ENCODE results near the gene KCNB1.

Gene KCNB1

DNA sequence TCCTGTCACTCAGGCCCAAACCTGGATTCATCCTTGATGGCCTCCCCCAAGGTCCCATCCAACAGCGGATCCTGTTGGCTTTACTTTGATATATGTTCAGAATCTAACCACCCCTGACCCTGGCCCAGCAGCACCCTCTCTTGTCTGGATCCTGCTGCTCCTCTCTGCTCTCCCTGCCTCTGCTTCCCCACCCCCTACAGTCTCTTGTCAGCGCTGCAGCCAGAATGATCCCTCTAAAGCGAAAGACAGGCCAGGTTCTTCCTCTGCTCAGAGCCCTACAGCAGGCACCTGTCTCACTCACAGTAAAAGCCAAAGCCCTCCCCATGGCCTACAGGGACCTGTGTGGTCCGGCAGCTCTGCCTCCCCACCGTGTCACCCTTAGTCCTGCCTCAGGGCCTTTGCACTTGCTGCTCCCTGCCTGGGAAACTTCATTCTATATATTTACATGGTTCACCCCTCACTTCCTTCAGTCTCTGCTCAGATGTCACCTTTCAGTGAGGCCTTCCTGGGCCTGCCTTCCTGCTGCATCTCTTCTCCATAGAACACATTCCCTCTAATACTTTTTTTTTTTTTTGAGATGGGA lies 37.4 kb upstream of the KCNB1 start:
- peaks cover 48% of the 10 kb centered on the region for H3K36me3 Mint-ChIP-seq (ENCODE audit: low read depth)
- H3K4me3 Mint-ChIP-seq, result no peak overlapping the region
- TF ChIP-seq, protein P1, sequence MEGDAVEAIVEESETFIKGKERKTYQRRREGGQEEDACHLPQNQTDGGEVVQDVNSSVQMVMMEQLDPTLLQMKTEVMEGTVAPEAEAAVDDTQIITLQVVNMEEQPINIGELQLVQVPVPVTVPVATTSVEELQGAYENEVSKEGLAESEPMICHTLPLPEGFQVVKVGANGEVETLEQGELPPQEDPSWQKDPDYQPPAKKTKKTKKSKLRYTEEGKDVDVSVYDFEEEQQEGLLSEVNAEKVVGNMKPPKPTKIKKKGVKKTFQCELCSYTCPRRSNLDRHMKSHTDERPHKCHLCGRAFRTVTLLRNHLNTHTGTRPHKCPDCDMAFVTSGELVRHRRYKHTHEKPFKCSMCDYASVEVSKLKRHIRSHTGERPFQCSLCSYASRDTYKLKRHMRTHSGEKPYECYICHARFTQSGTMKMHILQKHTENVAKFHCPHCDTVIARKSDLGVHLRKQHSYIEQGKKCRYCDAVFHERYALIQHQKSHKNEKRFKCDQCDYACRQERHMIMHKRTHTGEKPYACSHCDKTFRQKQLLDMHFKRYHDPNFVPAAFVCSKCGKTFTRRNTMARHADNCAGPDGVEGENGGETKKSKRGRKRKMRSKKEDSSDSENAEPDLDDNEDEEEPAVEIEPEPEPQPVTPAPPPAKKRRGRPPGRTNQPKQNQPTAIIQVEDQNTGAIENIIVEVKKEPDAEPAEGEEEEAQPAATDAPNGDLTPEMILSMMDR (IDR thresholded peaks at IDR 0.05; ENCODE audit: unreplicated experiment in 3 of 3), result no peak
- H3K27ac Mint-ChIP-seq, result no peak overlapping the region
- no peaks in the 10 kb centered on the region for H3K9me3 Mint-ChIP-seq
- H3K27me3 Mint-ChIP-seq (ENCODE audit: low read depth), result no peaks in the 10 kb centered on the region
- H3K4me1 Mint-ChIP-seq, result no peaks in the 10 kb centered on the region

DNA sequence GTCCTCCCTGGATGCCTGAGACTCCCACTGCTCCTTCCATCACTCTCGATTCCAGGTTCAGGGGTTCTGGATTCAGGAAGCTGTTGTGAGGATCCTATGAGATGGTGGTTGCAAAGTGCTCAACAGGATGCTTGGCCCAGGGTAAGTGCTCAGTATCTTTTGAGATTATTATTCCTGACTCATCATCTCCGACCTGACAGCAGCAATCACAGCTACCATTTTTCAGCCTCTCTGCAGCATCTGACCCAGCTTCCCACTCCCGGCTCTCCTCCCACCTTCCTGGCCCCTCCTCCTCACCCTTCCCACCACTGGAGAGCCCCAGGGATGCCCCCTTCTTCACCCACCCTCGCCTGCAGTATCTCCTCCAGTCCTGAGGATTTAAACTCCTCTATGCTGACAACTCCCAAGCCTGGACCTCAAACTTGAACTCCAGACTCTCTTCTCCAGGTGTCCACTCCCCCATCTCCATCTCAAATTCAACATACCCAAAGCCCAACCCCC lies 36.8 kb upstream of the KCNB1 start:
- Mint-ChIP-seq H3K36me3 (ENCODE audit: low read depth) (peaks cover 42% of the 10 kb centered on the region), H3K4me3 (no peak overlapping the region), H3K4me1 (no peaks in the 10 kb centered on the region), H3K27ac (no peak overlapping the region), H3K27me3 (ENCODE audit: low read depth) (no peaks in the 10 kb centered on the region), H3K9me3 (no peaks in the 10 kb centered on the region)
- TF ChIP-seq, protein P1 (IDR thresholded peaks at IDR 0.05; ENCODE audit: unreplicated experiment in 3 of 3), result no peak

DNA sequence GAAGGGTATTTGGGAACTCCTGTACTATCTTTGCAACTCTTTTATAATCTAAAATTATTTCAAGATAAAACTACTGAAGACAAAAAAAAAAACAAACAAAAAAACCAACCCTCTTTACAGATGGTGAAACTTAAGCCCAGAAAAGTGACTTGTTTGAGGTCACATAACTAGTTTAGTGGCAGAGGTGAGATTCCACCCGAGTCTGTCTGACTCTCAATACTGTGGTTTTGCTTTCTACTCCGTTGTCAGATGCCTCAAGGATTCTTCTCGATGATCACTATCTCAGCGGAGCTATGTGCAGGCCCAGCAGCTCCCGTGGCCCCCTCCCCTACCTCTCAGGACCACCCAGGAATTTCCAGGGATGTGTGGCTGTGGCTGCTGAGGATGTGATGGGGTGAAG lies 36.1 kb upstream of the KCNB1 start:
- no peaks in the 10 kb centered on the region for H3K9me3 Mint-ChIP-seq
- H3K36me3 Mint-ChIP-seq (ENCODE audit: low read depth), result peaks cover 36% of the 10 kb centered on the region
- H3K4me3 Mint-ChIP-seq, result no peak overlapping the region
- H3K27me3 Mint-ChIP-seq (ENCODE audit: low read depth), result no peaks in the 10 kb centered on the region
- TF ChIP-seq, protein P1 (IDR thresholded peaks at IDR 0.05; ENCODE audit: unreplicated experiment in 3 of 3), result no peak
- no peak overlapping the region for H3K27ac Mint-ChIP-seq
- H3K4me1 Mint-ChIP-seq, result no peaks in the 10 kb centered on the region

DNA sequence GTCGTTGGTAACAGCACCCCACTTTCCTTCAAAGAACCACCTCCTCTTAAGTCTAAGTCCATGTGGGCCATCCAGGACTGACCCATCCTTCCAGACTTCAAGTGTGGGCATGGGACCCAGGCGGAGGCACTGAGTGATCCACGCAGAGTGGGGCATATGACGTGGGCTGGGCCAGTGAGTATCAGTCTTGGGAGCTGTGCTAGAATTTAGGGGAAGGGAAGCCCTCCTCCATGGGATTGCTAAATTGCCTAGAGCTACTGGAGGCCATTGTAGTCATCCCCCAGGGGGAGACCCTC lies 35.3 kb upstream of the KCNB1 start:
- no peaks in the 10 kb centered on the region for H3K4me1 Mint-ChIP-seq
- TF ChIP-seq, protein P1 (IDR thresholded peaks at IDR 0.05; ENCODE audit: unreplicated experiment in 3 of 3), result no peak
- H3K36me3 Mint-ChIP-seq (ENCODE audit: low read depth), result peaks cover 29% of the 10 kb centered on the region
- H3K9me3 Mint-ChIP-seq, result no peaks in the 10 kb centered on the region
- H3K27me3 Mint-ChIP-seq (ENCODE audit: low read depth), result no peaks in the 10 kb centered on the region
- H3K27ac Mint-ChIP-seq, result no peak overlapping the region
- H3K4me3 Mint-ChIP-seq, result no peak overlapping the region

DNA sequence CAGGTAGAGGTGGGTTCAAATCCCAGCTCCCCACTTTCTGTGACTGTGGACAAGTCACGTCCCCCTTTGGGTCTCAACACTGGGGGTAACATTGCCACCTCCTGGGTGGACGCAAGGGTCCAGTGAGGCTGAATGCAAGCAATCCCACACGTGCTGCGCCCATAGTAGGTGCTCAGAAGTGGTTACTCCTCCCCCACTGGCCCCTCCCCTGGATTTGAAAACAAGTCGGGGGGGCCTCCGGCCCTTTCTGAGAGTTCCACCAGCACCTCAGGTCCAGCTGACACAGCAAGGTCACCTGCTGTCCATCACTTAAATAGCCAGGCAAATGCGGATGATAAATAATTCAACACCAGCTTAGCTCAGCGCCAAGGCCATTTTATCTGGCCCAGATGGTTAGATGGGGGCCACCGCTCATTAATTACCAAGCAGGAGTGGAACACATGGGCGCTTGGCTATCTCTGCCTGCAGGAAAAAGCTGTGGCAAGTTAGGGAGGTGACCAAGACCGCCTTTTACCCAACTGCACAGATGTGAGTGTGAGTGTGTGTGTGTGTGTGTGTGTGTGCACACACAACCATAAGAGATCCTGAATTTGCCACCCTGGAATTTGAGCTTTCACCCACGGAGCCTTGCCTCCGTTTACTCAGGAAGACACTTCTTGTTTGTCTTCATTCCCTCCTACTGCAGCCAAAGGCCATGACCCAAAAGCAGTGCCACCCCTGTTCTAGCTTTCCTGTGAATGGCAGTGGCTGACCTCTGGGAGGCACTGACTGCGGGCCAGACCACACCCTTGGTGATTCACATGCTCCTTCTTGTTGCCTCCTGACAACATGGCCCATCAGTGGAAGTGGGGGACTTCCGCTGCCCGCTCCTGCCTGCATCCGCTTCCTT lies 34.7 kb upstream of the KCNB1 start:
- TF ChIP-seq, protein P1 (IDR thresholded peaks at IDR 0.05; ENCODE audit: unreplicated experiment in 3 of 3), result no peak
- no peaks in the 10 kb centered on the region for H3K9me3 Mint-ChIP-seq
- no peaks in the 10 kb centered on the region for H3K4me1 Mint-ChIP-seq
- no peaks in the 10 kb centered on the region for H3K27me3 Mint-ChIP-seq (ENCODE audit: low read depth)
- H3K27ac Mint-ChIP-seq, result no peak overlapping the region
- H3K36me3 Mint-ChIP-seq (ENCODE audit: low read depth), result peaks cover 25% of the 10 kb centered on the region
- no peak overlapping the region for H3K4me3 Mint-ChIP-seq

All from nephron (organoid).